22Rv1 (cell line): ENCODE measurements around the gene PFKM.

Experiments used
- H3K27ac ChIP-seq: fragments of 450-650 bp; 2 replicates; pipeline ENCODE4 v1.5.1; 2017
- CTCF ChIP-seq: fragments of 450-650 bp; IDR thresholded peaks from 2 replicates; pipeline ENCODE4 v1.5.1; 2017; ENCODE audit warnings: mild to moderate bottlenecking
- ZFX ChIP-seq: fragments of 450-650 bp; IDR thresholded peaks from 2 replicates; pipeline ENCODE4 v1.6.1; 2017; ENCODE audit warnings: antibody characterized with exemption, borderline replicate concordance

PFKM gene

GRCh38 chr12:48165089-48165981 is 46.2 kb downstream of the PFKM start:
- TF ChIP-seq ZFX = no peak
- peak; percentile 98 for TF ChIP-seq CTCF
- no peak overlapping the region for H3K27ac ChIP-seq

- H3K27ac ChIP-seq = no peak overlapping the region
- no peak for TF ChIP-seq CTCF
- TF ChIP-seq ZFX = no peak
Observed at GRCh38 chr12:48169011-48169410, 49.8 kb downstream of the PFKM start.

GRCh38 chr12:48175613-48176416 is 56.7 kb downstream of the PFKM start:
- TF ChIP-seq ZFX (no peak), CTCF (no peak)
- H3K27ac ChIP-seq = peak overlapping the region; percentile 81

- peak overlapping the region; percentile 81 for H3K27ac ChIP-seq
- no peak for TF ChIP-seq CTCF
- no peak for TF ChIP-seq ZFX
Observed at GRCh38 chr12:48176417-48176751, 57.2 kb downstream of the PFKM start.

GRCh38 chr12:48177982-48178381 is 58.8 kb downstream of the PFKM start:
- H3K27ac ChIP-seq = no peak overlapping the region
- TF ChIP-seq CTCF = no peak

- TF ChIP-seq ZFX (no peak), CTCF (no peak)
- no peak overlapping the region for H3K27ac ChIP-seq
Observed at GRCh38 chr12:48179466-48179865, 60.3 kb downstream of the PFKM start.

- TF ChIP-seq ZFX (no peak), CTCF (no peak)
- H3K27ac ChIP-seq = no peak overlapping the region
Observed at GRCh38 chr12:48180424-48180823, 61.3 kb downstream of the PFKM start.
